ENCODE measurements around the gene CHRNA4.

GRCh38 chr20:63318391-63319163, 42.6 kb downstream of the CHRNA4 start:
- TF ChIP-seq, protein P1, sequence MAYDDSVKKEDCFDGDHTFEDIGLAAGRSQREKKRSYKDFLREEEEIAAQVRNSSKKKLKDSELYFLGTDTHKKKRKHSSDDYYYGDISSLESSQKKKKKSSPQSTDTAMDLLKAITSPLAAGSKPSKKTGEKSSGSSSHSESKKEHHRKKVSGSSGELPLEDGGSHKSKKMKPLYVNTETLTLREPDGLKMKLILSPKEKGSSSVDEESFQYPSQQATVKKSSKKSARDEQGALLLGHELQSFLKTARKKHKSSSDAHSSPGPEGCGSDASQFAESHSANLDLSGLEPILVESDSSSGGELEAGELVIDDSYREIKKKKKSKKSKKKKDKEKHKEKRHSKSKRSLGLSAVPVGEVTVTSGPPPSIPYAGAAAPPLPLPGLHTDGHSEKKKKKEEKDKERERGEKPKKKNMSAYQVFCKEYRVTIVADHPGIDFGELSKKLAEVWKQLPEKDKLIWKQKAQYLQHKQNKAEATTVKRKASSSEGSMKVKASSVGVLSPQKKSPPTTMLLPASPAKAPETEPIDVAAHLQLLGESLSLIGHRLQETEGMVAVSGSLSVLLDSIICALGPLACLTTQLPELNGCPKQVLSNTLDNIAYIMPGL (CRISPR knock-in tag; IDR thresholded peaks at IDR 0.05; ENCODE audit: borderline replicate concordance in 1 of 2, low read depth in 1 of 2) = no peak
- TF ChIP-seq ZNF768 (CRISPR knock-in tag; IDR thresholded peaks at IDR 0.05) = no peak
- no peak for TF ChIP-seq EZH2 (conservative IDR thresholded peaks at IDR 0.05; ENCODE audit: low read depth, low read length)
- TF ChIP-seq CTCF (CRISPR knock-in tag; IDR thresholded peaks at IDR 0.05) = no peak
- TF ChIP-seq, protein P2, sequence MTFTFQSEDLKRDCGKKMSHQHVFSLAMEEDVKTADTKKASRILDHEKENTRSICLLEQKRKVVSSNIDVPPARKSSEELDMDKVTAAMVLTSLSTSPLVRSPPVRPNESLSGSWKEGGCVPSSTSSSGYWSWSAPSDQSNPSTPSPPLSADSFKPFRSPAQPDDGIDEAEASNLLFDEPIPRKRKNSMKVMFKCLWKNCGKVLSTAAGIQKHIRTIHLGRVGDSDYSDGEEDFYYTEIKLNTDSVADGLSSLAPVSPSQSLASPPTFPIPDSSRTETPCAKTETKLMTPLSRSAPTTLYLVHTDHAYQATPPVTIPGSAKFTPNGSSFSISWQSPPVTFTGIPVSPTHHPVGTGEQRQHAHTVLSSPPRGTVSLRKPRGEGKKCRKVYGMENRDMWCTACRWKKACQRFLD (CRISPR knock-in tag; IDR thresholded peaks at IDR 0.05; ENCODE audit: borderline replicate concordance) = no peak
- TF ChIP-seq MIER3 (CRISPR knock-in tag; IDR thresholded peaks at IDR 0.05; ENCODE audit: borderline replicate concordance) = no peak
- no peak for TF ChIP-seq KLF13 (CRISPR knock-in tag; IDR thresholded peaks at IDR 0.05)
